Measurements from ENCODE around the gene CHN2. TPM values are rescaled to one million over a fixed set of nuclear protein-coding genes. Genes with fewer than 3 reads are reported as not detected.

Gene CHN2
- polyA plus RNA-seq, 1 experiment = not detected

DNA sequence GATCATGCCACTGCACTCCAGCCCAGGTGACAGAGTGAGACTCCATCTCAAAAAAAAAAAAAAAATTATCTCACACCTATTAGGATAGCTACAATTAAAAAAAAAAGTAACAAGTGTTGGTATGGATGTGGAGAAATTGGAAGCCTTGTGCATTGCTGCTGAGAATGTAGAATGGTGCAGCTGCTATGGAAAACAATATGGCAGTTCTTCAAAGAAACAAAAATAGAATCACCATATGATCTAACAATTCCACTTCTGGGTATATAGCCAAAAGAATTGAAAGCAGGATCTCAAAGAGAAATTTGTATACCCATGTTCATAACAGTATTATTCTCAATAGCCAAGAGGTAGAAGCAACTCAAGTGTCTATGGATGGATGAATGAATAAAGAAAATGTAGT, 225.4 kb downstream of the CHN2 start:
- ChIA-PET POLR2A (interaction anchor here (0.6 kb wide), 1 partner anchor 320 kb away, joined by 4 read pairs; no protein-coding TSS in a partner anchor), CTCF (no interaction called here)
- TF ChIP-seq, protein P1, sequence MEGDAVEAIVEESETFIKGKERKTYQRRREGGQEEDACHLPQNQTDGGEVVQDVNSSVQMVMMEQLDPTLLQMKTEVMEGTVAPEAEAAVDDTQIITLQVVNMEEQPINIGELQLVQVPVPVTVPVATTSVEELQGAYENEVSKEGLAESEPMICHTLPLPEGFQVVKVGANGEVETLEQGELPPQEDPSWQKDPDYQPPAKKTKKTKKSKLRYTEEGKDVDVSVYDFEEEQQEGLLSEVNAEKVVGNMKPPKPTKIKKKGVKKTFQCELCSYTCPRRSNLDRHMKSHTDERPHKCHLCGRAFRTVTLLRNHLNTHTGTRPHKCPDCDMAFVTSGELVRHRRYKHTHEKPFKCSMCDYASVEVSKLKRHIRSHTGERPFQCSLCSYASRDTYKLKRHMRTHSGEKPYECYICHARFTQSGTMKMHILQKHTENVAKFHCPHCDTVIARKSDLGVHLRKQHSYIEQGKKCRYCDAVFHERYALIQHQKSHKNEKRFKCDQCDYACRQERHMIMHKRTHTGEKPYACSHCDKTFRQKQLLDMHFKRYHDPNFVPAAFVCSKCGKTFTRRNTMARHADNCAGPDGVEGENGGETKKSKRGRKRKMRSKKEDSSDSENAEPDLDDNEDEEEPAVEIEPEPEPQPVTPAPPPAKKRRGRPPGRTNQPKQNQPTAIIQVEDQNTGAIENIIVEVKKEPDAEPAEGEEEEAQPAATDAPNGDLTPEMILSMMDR (IDR thresholded peaks at IDR 0.05; ENCODE audit: low read depth, low read length) = no peak

DNA sequence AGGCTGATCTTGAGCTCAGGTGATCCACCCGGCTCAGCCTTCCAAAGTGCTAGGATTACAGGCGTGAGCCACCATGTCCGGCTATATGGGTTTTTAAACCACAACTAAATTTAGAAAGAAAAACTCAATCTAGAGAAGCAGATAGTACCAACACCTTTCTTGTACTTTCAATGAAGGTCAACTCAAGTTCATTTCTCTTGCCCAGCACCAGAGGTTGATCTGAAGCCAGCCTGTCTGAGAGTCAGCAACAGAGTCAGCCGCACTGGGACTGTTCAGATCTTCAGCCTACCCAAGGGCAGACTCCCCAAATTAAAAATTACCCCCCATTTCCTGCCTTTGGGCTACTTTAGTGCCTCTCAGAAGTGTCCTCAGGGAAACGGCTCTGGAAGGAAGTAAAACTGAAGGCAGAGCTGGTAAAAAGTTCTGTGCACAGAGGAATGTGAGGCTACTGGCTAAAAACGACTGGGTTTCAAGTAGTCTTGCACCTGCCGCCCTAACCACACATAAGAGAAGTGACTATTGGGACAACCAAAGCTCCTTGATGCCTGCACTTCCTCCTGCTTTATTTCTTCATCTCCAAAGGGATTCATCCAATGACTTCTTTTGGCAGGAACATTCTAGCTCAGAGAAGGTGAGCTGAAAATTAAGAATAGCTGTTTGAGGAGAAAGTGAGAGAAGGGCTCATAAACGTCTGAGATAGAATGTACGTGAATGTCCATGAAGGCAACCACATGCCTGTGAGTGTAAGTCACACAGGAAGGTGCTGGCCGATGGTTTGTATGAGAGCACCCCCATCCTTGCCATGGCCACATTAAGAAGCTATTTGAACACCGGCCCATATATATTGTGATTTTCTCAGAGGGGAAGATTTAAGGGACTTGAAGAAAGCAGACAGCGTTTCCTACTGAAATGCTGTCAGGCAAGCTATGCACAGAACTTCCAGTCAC, 226.7 kb downstream of the CHN2 start:
- H3K4me3 ChIP-seq (ENCODE audit: low read depth, low read length) = no peak overlapping the region
- no peaks in the 10 kb centered on the region for H3K27me3 ChIP-seq (ENCODE audit: control insufficient read depth, insufficient read depth, low read length)
- TF ChIP-seq, protein P1 (IDR thresholded peaks at IDR 0.05; ENCODE audit: low read depth, low read length) = no peak
- CTCF ChIA-PET = interaction anchor here (0.7 to 1.0 kb wide), 2 partner anchors 12 to 143 kb away, joined by 3 to 4 read pairs; no protein-coding TSS in a partner anchor
- no peak overlapping the region for H3K27ac ChIP-seq (ENCODE audit: low read depth, low read length)
- DNase-seq (ENCODE audit: low read depth, low spot score) = no peak
- no peaks in the 10 kb centered on the region for H3K9me3 ChIP-seq (ENCODE audit: control insufficient read depth, insufficient read depth, low read length)
- POLR2A ChIA-PET = no interaction called here

More for the DNA sequence above, 225.4 kb downstream of the CHN2 start:
- Histone ChIP-seq H3K4me3 (ENCODE audit: low read depth, low read length) (no peak overlapping the region), H3K27ac (ENCODE audit: low read depth, low read length) (no peak overlapping the region), H3K27me3 (ENCODE audit: control insufficient read depth, insufficient read depth, low read length) (no peaks in the 10 kb centered on the region), H3K9me3 (ENCODE audit: control insufficient read depth, insufficient read depth, low read length) (no peaks in the 10 kb centered on the region)
- DNase-seq (ENCODE audit: low read depth, low spot score) = no peak

DNA sequence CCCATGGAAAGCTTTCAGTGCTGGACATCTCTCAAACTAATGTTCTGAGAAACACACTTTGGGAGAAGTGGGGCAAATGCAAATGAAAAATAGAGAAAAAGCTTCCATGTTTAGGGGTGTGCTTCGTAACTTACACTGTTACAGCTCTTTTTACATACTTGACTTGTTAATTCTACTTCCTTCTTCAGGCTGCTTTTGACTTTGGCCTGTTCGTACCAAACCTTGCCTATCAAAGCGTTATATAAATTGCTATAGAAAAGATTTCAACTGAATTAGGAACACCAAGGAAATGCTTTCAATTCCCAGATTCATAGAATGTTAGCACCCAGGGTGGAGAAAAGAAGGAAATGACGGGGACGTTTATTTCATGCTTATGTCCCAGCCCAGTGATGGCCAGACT, 228.3 kb downstream of the CHN2 start:
- H3K27me3 ChIP-seq (ENCODE audit: control insufficient read depth, insufficient read depth, low read length) = no peaks in the 10 kb centered on the region
- ChIA-PET POLR2A (no interaction called here), CTCF (interaction anchor here (1.0 to 1.1 kb wide), 2 partner anchors 497 to 501 kb away, joined by 3 read pairs; no protein-coding TSS in a partner anchor)
- no peak overlapping the region for H3K4me3 ChIP-seq (ENCODE audit: low read depth, low read length)
- no peaks in the 10 kb centered on the region for H3K9me3 ChIP-seq (ENCODE audit: control insufficient read depth, insufficient read depth, low read length)
- H3K27ac ChIP-seq (ENCODE audit: low read depth, low read length) = no peak overlapping the region
- TF ChIP-seq, protein P1 (IDR thresholded peaks at IDR 0.05; ENCODE audit: low read depth, low read length) = no peak
- DNase-seq (ENCODE audit: low read depth, low spot score) = no peak

DNA sequence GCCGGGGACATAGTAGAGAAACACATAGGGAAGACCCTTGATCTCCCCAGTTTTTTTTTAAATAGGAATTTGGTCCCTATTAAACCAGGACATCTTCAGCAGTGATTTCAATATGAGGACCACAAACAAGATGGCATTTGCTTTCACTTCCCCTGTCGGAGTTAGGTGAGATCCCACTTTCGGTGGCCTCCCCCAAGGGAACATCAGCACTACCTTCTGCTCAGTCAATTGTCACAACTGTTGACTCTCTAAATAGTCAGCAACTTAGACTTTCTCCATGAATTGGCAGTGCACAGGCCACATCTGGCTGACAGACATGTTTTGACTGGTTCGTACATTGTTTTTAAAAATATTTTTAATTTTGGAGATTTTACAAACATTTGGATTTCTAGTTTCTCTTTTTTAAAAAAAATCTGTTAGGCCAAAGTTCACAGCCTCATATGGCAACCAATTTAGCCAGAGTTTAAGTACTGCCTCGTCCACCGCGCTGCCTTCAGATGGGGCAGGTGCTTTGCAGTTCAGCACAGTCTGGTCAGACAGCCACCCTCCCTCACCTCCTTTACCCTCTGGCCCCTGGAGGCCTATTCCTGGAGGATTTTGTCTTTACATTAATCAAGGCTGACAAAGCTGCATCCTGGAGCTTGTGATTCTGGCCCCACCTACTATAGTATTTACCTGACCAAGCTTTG, 229.9 kb downstream of the CHN2 start:
- ChIA-PET CTCF (no interaction called here), POLR2A (no interaction called here)
- Histone ChIP-seq H3K27me3 (ENCODE audit: control insufficient read depth, insufficient read depth, low read length) (no peaks in the 10 kb centered on the region), H3K27ac (ENCODE audit: low read depth, low read length) (no peak overlapping the region), H3K4me3 (ENCODE audit: low read depth, low read length) (no peak overlapping the region), H3K9me3 (ENCODE audit: control insufficient read depth, insufficient read depth, low read length) (no peaks in the 10 kb centered on the region)
- DNase-seq (ENCODE audit: low read depth, low spot score) = no peak
- TF ChIP-seq, protein P1 (IDR thresholded peaks at IDR 0.05; ENCODE audit: low read depth, low read length) = no peak

DNA sequence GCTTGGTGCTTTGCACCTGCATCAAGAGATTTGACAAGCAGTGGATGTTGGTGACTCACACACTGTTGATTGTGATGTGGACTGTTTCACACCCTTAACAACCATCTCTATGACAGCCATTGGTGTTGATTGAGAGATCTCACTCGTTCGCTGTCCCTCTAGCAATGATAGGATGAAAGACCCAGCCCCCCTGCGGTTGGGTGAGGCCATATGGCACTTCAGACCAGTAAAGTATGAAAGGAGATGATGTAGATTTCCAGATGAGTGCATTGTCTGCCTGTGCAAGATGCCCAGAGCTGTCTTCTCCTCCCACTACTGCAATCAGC, 230.4 kb downstream of the CHN2 start:
- ChIA-PET POLR2A (no interaction called here), CTCF (no interaction called here)
- Histone ChIP-seq H3K27ac (ENCODE audit: low read depth, low read length) (no peak overlapping the region), H3K4me3 (ENCODE audit: low read depth, low read length) (no peak overlapping the region), H3K9me3 (ENCODE audit: control insufficient read depth, insufficient read depth, low read length) (no peaks in the 10 kb centered on the region), H3K27me3 (ENCODE audit: control insufficient read depth, insufficient read depth, low read length) (no peaks in the 10 kb centered on the region)
- TF ChIP-seq, protein P1 (IDR thresholded peaks at IDR 0.05; ENCODE audit: low read depth, low read length) = no peak
- no peak for DNase-seq (ENCODE audit: low read depth, low spot score)

Data from AG04450 (cell line).